Heart right ventricle (tissue), 16 donors: Measurements from ENCODE around the gene NCAPG. TPM values are rescaled to one million over a fixed set of nuclear protein-coding genes. Genes with fewer than 3 reads are reported as not detected.
A peak's percentile ranks its signal among the peaks of the same experiment; 100 is the strongest.
"Not testable (repeated sequence)": the region's sequence is repeated elsewhere in the genome, so short reads cannot be mapped to it uniquely, and the experiment has no call there.

Experiments
- ATAC-seq, 8 donors: fragments of 200-7000 bp; cut with Tn5 transposase; one replicate each; pipeline ENCODE4 v1.9.1; 2020; ENCODE audit warnings: mild to moderate bottlenecking in 8 of 8, moderate library complexity in 8 of 8, moderate number of reproducible peaks in 1 of 8
- DNase-seq, 2 donors: peaks; one replicate each; pipeline ENCODE4 v3.0.0-alpha.2; 2020
- H3K27ac ChIP-seq, 10 donors: fragments of 200-600 bp; sonication (generic) in 2 of 10; one replicate each; pipeline versions ENCODE4 v1.5.0 to v1.8.0; 2020 to 2022; ENCODE audit warnings: mild to moderate bottlenecking in 3 of 10
- H3K27me3 ChIP-seq, 7 donors: fragments of 200-600 bp; one replicate each; pipeline ENCODE4 v1.8.0; 2021 to 2022; ENCODE audit warnings: mild to moderate bottlenecking in 2 of 7
- H3K36me3 ChIP-seq, 9 donors: fragments of 200-600 bp; sonication (generic) in 1 of 9; one replicate each; pipeline versions ENCODE4 v1.5.0 to v1.8.0; 2020 to 2022; ENCODE audit warnings: mild to moderate bottlenecking in 2 of 9
- H3K4me1 ChIP-seq, 9 donors: fragments of 200-600 bp; sonication (generic) in 1 of 9; one replicate each; pipeline versions ENCODE4 v1.5.0 to v1.8.0; 2020 to 2022; ENCODE audit warnings: mild to moderate bottlenecking in 4 of 9
- H3K4me3 ChIP-seq, 10 donors: fragments of 200-600 bp; sonication (generic) in 2 of 10; one replicate each; pipeline versions ENCODE4 v1.5.0 to v1.8.0; 2020 to 2022; ENCODE audit warnings: mild to moderate bottlenecking in 7 of 10, moderate library complexity in 2 of 10
- H3K9me3 ChIP-seq, 11 donors: fragments of 200-600 bp in 10 of 11; sonication (generic) in 2 of 11; one replicate each; pipeline versions ENCODE4 v1.5.0 to v1.8.0; 2013 to 2022; ENCODE audit warnings: mild to moderate bottlenecking in 2 of 11, control low read depth in 1 of 11, moderate library complexity in 1 of 11
- CTCF ChIP-seq, 9 donors: fragments of 200-600 bp; sonication (generic) in 2 of 9; IDR thresholded peaks; one replicate each; pipeline versions ENCODE4 v1.5.0 to v1.8.0; 2021 to 2022; ENCODE audit warnings: antibody characterized with exemption in 9 of 9, mild to moderate bottlenecking in 5 of 9, moderate library complexity in 1 of 9
- WGBS, 2 donors: extraction: QIAGEN DNeasy Blood & Tissue Kit; methylation state at CpG; one replicate each; pipeline ENCODE4 v1.1.7; 2013; ENCODE audit warnings: inconsistent platforms in 1 of 2; 5-methylcytosine and 5-hydroxymethylcytosine counted together
- intact Hi-C, 10 donors: fragments of 100-400 bp; cut with DNase I; formaldehyde crosslinking; loops; one replicate each; pipeline versions ENCODE4 v1.11.1 to v1.14.2; 2022
- polyA plus RNA-seq, 2 donors: library from polyadenylated mRNA; stranded (reverse); fragments of 200-250 nt; gene quantifications; one replicate each; pipeline ENCODE4 v1.2.3, GENCODE V29; 2013
- total RNA-seq, 10 donors: library from RNA; stranded (reverse); fragmentation: NEBNext Ultra II Directional in 3 of 10; extraction: Animal tissue kit (Norgen Biotek cat#: 25700) in 3 of 10; gene quantifications; one replicate each; pipeline versions ENCODE4 v1.2.1 to v1.2.4, GENCODE V29; 2021 to 2023
- donor health status: Arrhythmogenic right ventricular cardiomyopathy.
- donor health status: ischemic (EF 13 %, LVEDD 7.1; RV severe dilation, severe dysfunction).
- donor health status: healthy with polysubstance abuse.
- donor health status: DM: no; HTN: yes; CAD: no.
- donor health status: DM: no; HTN: no; CAD: no.
- donor health status: ischemic (EF 25% LVEDD 6.9; RV normal size, moderate dysfunction).
- donor health status: ischemic (EF 25% LVEDD 5.7; RV mildly dilated, moderate dysfunction).
- donor health status: healthy.
- donor health status: DM: yes; HTN: yes; CAD: no.
- donor health status: Ischemic cardiomyopathy.
- donor health status: ischemic (EF 35%, LVEDD 5.7; RV mildly dilated, moderate dysfunction).
- donor health status: nonischemic (EF 11% LVEDD 7.7; RV severe dilation, severe dysfunction).
- donor health status: DM: yes; HTN: yes; CAD: no.
- donor health status: PGD.
- donor health status: ischemic (EF 29% LVEDD 5.4; RV normal size, mild dysfunction).
- donor health status: nonischemic (EF 23%, LVEDD 6.1; RV moderate dilation, normal function).

NCAPG gene
- total and polyA plus RNA-seq, 12 donors = 0.08 to 3.6 (median 0.29) TPM

GRCh38 chr4:17816142-17816541, 5.4 kb downstream of the NCAPG start:
- ATAC-seq = no peak
- Histone ChIP-seq H3K36me3 (no peaks in the 10 kb centered on the region), H3K9me3 (no peaks in the 10 kb centered on the region), H3K4me1 (peaks cover 0 to 22% (median 4%) of the 10 kb centered on the region in 9 donors), H3K27ac (no peak overlapping the region), H3K27me3 (no peaks in the 10 kb centered on the region), H3K4me3 (no peak overlapping the region)
- DNase-seq = no peak
- TF ChIP-seq CTCF (IDR thresholded peaks at IDR 0.05) = no peak
- 96% methylated on average over 12 of the region's 12 CpGs for WGBS, 2 donors
- intact Hi-C loops = loop anchor here in 9 of 10 donors (2.0 to 10.0 kb wide), 8 partner anchors 201 to 779 kb away; partner anchors contain the start of genes LAP3 (in 1 of the 9), LCORL (in 1 of the 9) and MED28 (in 1 of the 9)

- Histone ChIP-seq H3K4me3 (no peak overlapping the region), H3K36me3 (no peaks in the 10 kb centered on the region), H3K9me3 (no peaks in the 10 kb centered on the region), H3K27me3 (no peaks in the 10 kb centered on the region), H3K27ac (no peak overlapping the region), H3K4me1 (peaks cover 0 to 13% (median 0%) of the 10 kb centered on the region in 9 donors)
- ATAC-seq = peak in 3 of 8 donors; percentile 50 to 73 (median 52)
- intact Hi-C loops = loop anchor here in 9 of 10 donors (1.0 to 10.0 kb wide), 9 partner anchors 202 to 778 kb away; partner anchors contain the start of genes LAP3 (in 1 of the 9), LCORL (in 1 of the 9) and MED28 (in 1 of the 9)
- no peak for DNase-seq
- 61 to 62% methylated on average over 5 of the region's 5 CpGs for WGBS, 2 donors
- TF ChIP-seq CTCF (IDR thresholded peaks at IDR 0.05) = peak; percentile 39 to 70 (median 58)
Measured at GRCh38 chr4:17817027-17817426, 6.2 kb downstream of the NCAPG start.

- H3K36me3 ChIP-seq = peaks cover 0 to 19% (median 0%) of the 10 kb centered on the region in 9 donors
- DNase-seq (no peak), ATAC-seq (no peak)
- H3K27me3 ChIP-seq = no peaks in the 10 kb centered on the region
- intact Hi-C loops = loop anchor here in 4 of 10 donors (5.0 to 10.0 kb wide), 4 partner anchors 201 to 751 kb away; partner anchors contain the start of gene LCORL (in 1 of the 4)
- no peaks in the 10 kb centered on the region for H3K4me1 ChIP-seq
- H3K4me3 ChIP-seq = no peak overlapping the region
- no peak overlapping the region for H3K27ac ChIP-seq
- 89 to 90% methylated on average over 1 of the region's 1 CpG for WGBS, 2 donors
- TF ChIP-seq CTCF (IDR thresholded peaks at IDR 0.05) = no peak
- H3K9me3 ChIP-seq = no peaks in the 10 kb centered on the region
Measured at GRCh38 chr4:17823871-17824669, 13.3 kb downstream of the NCAPG start.

GRCh38 chr4:17846266-17846665, 35.5 kb downstream of the NCAPG start:
- peaks cover 0 to 7% (median 0%) of the 10 kb centered on the region in 11 donors for H3K9me3 ChIP-seq
- H3K36me3 ChIP-seq = peaks cover 0 to 57% (median 0%) of the 10 kb centered on the region in 9 donors
- DNase-seq = no peak
- H3K27me3 ChIP-seq = no peaks in the 10 kb centered on the region
- no peak overlapping the region for H3K4me3 ChIP-seq
- TF ChIP-seq CTCF (IDR thresholded peaks at IDR 0.05) = no peak
- no peaks in the 10 kb centered on the region for H3K4me1 ChIP-seq
- 88 to 95% methylated on average over 2 of the region's 2 CpGs for WGBS, 2 donors
- intact Hi-C loops = no loop called here
- ATAC-seq = no peak
- no peak overlapping the region for H3K27ac ChIP-seq

- DNase-seq, H3K27ac ChIP-seq, ATAC-seq, H3K27me3 ChIP-seq, intact Hi-C loops, H3K9me3 ChIP-seq, H3K4me1 ChIP-seq, H3K4me3 ChIP-seq: not testable (repeated sequence)
- 96 to 100% methylated on average over 1 of the region's 1 CpG for WGBS, 2 donors
- H3K36me3 ChIP-seq = peaks cover 0 to 18% (median 0%) of the 10 kb centered on the region in 9 donors
Measured at GRCh38 chr4:17850295-17850694, 39.5 kb downstream of the NCAPG start.
